DMS 273 (cell line): ENCODE data around the gene CLTCL1.
A peak's percentile ranks its signal among the peaks of the same experiment; 100 is the strongest.
"Not testable (repeated sequence)": the region's sequence is repeated elsewhere in the genome, so short reads cannot be mapped to it uniquely, and the experiment has no call there.

Experiments used
- DNase-seq: peaks from one replicate; lab custom pipeline; 2025; ENCODE audit not compliant: unreplicated experiment; lab: John Stamatoyannopoulos, UW

CLTCL1 gene

DNA sequence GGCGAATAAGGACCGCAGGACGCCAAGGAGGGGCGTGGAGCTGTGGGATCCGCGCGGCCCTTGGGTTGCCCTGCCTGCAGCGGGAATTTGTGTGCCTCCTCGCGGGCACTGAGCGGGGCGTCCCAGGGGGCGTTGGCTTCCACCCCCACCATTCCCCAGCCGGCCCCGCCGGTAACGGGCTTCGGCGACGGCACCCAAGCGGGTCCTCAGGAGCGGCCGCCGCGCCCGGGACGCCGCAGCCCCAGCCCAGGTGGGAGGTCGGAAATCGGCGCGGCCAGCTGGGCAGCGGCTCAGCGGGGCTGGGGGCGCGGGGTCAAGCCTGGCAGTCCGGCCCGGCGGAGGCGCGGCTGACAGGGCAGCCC is 320 bp downstream of the CLTCL1 start:
- peak; percentile 66 for DNase-seq

GRCh38 chr22:19290400-19291217 is 910 bp downstream of the CLTCL1 start:
- peak; percentile 42 for DNase-seq

- DNase-seq = no peak
Observed at GRCh38 chr22:19289475-19290161, 1.9 kb downstream of the CLTCL1 start.

DNA sequence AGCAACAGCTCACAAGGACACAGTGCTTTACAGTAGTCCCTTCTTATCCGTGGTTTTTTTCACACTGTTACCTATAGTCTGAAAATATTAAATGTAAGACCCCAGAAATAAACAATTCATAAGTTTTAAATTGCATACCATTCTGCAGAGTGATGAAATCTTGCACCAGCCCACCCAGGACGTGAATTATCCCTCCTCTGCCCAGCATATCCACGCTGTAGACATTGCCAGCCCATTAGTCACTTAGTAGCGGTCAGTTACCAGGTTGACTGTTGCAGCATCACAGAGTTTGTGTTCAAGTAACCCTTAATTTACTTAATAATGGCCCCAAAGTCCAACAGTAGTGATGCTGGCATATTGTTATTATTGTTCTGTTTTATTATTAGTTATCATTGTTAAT is 3.6 kb downstream of the CLTCL1 start:
- no peak for DNase-seq

GRCh38 chr22:19287076-19287707 is 4.3 kb downstream of the CLTCL1 start:
- peak; percentile 94 for DNase-seq

DNA sequence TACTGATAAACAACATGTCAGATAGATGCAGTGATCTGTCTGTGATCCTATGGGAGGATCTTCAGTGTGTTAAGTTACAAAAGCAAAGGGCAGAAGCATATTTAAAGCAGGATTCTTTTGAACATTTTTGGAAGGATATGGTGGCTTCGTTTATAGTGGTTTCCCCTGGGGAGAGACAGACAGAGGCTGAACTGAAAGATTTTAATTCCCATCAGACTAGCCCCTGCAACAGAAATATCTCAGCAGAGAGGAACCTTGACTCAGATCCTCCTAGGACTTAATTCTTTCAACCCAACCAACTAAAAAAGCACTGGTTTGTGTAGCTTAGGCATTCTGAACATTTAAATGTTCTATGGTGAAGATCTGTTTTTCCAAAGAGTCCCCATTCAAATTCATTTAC is 5.7 kb downstream of the CLTCL1 start:
- DNase-seq = no peak

DNA sequence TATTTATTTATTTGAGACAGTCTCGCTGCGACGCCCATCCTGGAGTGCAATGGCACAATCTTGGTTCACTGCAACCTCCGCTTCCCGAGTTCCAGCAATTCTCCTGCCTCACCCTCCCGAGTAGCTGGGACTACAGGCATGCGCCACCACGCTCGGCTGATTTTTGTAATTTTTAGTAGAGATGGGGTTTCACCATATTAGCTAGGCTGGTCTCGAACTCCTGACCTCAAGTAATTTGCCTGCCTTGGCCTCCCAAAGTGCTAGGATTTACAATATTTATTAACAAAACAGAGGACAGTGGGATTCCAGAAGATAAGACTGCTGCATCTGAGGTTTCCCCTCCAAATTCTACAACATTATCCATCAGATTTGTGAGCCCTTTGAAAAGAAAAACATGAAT is 12.4 kb downstream of the CLTCL1 start:
- not testable (repeated sequence) for DNase-seq

DNA sequence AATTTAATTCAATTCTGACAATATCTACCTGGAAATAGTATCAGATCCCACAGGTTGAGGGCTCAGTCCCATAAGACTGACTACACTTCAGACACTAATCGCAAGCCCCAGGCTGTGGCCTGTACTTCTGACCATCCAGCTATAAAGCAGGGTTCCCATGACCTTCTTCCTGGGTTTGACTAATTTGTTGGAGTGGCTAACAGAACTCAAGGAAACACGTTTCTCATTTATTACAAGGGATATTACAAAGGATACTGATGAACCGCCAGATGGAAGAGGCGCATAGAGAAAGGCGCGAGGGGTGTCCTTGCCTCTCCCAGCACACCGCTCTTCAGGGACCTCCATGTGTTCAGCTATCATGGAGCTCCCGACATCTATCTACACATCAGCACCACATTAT is 13.7 kb downstream of the CLTCL1 start:
- DNase-seq = no peak

DNA sequence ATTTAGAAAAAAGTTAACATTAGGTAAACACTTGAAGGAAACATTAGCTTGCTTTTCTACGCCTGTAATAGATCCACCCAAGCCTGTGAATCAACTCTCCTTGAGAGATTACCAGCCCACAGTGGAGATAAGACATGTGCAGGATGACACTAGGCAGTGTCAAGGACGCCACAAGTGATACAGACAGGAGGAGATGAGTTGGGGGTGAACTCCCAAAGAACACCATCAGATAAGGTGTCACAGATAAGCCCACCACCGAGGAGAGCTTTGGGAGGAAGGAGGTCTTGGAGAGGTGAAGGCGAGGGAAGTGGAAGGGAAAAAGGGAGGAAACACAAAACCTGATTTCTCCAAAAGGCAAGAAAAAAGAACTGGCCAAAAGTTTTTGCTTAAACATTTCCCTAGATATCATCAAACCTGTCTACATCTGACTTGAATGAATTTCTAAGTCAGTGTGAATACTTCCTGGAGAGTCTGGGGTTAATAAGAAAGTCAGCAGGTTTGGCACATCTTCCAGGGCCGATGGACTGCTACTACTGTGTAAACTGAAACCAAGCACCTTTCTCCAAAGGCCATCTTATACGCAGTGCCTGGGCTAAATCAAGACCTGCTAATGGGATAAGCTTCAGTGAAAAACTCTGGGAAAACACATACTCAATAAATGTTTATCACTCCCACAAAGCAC is 15.5 kb downstream of the CLTCL1 start:
- no peak for DNase-seq

DNA sequence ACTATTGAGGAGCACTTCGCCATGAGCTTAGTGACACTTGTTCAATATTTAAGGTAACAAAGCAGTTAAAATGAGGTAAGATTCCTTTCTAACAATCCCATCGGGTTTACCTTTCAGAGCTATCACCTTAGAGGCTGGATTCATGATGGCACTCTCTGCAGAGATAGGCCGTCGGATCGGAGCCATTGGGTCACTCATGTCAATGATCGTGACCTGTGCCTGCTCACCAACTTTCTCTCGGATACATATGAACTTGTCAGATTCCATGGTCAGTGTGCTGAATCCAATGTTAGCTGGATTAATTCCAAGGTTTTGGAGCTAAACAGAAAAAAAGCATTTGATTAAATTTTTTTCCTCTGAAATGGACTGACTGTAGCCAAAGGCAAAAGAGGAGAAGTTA is 16.0 kb downstream of the CLTCL1 start:
- no peak for DNase-seq

DNA sequence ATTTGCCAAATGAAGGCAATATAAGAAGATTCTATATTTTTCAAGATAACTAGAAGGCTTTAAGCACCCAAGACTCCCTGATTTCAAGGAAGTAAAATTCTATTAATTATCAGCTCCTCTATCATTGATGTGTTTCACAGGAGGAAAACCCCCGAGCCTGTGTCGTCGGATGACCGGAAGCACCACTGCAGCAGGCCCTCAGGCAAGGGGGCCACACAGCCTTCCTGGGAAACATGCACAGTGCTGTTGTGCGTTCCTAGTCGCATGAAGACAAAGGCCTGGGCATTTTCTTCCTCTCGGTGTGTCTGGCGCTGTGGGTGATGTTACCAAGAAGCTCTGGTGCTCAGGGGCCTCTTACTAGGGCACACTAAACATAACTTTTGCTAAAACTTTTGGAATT is 16.4 kb downstream of the CLTCL1 start:
- DNase-seq = no peak

DNA sequence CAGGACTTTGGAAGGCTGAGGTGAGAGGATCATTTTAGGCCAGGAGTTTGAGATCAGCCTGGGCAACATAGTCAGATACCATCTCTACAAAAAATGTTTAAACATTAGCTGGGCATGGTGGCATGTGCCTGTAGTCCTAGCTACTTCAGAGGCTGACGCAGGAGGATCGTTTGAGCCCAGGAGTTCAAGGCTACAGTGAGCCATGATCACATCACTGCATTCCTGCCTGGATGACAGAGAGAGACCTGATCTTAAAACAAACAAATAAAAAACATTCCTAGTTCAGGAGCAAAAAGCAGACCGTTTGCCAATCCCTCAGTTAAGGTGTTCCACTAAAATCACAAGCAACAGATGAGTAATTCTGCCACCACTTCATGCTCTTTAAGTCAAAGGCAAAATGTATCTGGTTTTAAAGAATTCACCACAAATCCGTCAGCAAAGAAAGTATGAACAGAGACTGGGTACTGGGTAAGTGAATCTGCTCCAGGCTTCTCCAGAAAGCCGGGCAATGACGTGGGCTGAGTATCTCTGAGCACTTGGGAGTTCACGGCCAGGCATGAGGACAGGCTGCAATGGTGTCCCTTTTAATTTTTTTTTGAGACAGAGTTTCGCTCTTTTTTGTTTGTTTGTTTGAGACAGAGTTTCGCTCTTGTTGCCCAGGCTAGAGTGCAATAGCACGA is 19.5 kb downstream of the CLTCL1 start:
- DNase-seq = no peak

- DNase-seq = no peak
Observed at GRCh38 chr22:19271273-19271855, 20.2 kb downstream of the CLTCL1 start.

DNA sequence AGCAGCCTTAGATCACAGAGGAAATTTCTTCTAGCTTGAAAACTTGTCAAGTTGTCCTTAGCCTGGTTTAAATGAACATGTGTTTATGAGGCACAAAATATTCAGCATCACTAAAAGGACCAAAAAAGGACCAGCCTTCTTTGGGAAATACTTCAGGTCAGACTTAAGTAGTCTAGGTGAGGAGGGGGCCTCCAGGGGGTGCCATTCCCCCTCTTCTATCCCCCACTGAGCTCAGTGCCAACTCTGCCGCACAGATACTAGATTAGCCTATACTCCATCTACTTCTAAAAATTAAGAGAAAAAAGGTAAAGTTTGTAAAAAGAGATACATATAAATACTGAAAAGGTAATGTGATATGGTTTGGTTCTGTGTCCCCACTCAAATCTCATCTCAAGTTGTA is 20.6 kb downstream of the CLTCL1 start:
- no peak for DNase-seq

DNA sequence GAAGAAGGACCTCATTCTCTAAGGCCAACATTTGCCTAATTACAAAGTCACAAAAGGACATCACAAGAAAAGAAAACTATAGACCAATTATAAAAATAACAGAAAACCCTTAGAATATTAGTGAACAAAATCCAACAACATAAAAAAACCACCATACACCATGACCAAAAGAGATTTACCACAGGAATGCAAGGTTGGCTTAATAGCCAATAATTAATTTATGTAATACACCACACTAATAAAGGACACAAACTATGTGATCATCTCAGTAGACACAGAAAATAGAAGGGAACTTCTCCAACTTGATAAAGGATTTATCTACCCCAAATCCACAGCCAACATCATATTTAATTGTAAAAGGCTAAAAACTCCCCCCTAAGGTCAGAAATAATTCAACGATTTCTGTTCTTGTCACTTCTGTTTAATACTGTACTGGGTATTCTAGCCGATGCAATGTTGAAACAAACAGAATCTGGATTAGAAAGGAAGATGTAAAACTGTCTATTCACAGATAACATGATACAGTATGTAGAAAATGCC is 24.9 kb downstream of the CLTCL1 start:
- DNase-seq = no peak

DNA sequence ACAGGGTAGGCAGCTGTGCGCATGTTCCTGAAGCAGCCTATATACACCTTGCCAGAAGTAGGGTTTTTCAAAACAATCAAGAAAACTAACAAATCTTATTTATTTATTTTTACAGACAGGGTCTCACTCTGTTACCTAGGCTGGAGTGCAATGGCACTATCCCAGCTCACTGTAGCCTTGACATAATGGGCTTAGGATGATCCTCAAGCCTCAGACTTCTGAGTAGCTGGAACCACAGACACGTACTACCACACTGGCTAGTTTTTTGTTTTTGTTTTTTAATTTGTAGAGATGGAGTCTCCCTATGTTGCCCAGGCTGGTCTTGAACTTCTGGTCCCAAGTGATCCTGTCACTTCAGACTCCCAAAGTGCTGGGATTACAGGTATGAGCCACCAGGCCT is 25.7 kb downstream of the CLTCL1 start:
- DNase-seq = no peak

- DNase-seq = no peak
Observed at GRCh38 chr22:19260804-19261203, 30.7 kb downstream of the CLTCL1 start.

DNA sequence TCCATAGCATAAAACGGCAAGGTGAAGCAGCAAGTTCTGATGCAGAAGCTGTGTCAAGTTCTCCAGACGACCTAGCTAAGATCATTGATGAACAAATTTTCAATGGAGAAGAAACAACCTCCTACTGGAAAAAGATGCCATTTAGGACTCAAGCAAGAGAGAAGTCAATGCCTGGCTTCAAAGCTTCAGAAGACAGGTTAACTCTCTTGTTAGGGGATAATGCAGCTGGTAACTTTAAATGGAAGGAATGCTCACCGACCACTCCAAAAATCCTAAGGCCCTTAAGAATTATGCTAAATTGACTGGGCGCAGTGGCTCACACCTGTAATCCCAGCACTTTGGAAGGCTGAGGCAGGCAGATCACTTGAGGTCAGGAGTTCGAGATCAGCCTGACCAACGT is 31.3 kb downstream of the CLTCL1 start:
- no peak for DNase-seq

DNA sequence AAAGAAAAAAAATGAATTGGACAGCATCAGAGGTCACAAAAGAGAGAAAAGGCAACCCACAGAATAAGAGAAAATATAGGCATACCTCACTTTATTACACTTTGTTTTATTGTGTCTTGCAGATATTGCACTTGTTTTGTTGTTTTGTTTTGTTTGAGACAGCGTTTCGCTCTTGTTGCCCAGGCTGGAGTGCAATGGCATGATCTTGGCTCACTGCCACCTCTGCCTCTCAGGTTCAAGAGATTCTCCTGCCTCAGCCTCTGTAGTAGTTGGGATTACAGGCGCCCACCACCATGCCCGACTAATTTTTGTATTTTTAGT is 32.6 kb downstream of the CLTCL1 start:
- DNase-seq = not testable (repeated sequence)

DNA sequence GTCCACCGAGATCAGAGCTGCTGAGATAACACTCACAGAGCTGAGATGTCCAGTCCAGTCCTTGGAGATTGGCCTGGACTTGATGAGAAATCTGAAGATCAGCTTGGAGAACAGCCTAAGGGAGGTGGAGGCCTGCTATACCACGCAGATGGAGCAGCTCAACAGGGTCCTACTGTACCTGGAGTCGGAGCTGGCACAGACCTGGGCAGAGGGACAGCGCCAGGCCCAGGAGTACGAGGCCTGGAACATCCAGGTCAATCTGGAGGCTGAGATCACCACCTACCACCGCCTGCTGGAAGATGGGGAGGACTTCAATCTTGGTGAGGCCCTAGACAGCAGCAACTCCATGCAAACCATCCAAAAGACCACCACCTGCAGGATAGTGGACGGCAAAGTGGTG is 33.1 kb downstream of the CLTCL1 start:
- no peak for DNase-seq

DNA sequence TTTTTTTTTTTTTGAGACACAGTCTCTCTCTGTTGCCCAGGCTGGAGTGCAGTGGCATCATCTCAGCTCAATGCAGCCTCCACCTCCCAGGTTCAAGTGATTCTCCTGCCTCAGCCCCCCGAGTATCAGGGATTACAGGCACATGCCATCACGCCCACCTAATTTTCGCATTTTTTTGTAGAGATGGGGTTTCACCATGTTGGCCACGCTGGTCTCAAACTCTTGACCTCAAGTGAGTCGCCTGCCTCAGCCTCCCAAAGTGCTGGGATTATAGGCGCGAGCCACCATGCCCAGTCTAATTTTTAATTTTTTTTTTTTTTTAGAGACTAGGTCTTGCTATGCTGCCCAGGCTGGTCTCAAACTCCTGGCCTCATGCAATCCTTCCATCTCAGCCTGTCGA is 35.2 kb downstream of the CLTCL1 start:
- not testable (repeated sequence) for DNase-seq
